ENCODE data around the gene HEPH.
"Not testable (repeated sequence)": the region's sequence is repeated elsewhere in the genome, so short reads cannot be mapped to it uniquely, and the experiment has no call there.

Gene HEPH

GRCh38 chrX:66221856-66222255, 57.8 kb downstream of the HEPH start:
- H3K4me3 ChIP-seq (ENCODE audit: low read depth, low read length): no peak overlapping the region

GRCh38 chrX:66232296-66232695, 68.2 kb downstream of the HEPH start:
- no peak overlapping the region for H3K4me3 ChIP-seq (ENCODE audit: low read depth, low read length)

GRCh38 chrX:66233209-66233608, 69.2 kb downstream of the HEPH start:
- H3K4me3 ChIP-seq (ENCODE audit: low read depth, low read length): no peak overlapping the region

GRCh38 chrX:66233904-66234303, 69.9 kb downstream of the HEPH start:
- H3K4me3 ChIP-seq (ENCODE audit: low read depth, low read length): not testable (repeated sequence)

GRCh38 chrX:66255359-66255967, 91.4 kb downstream of the HEPH start:
- no peak overlapping the region for H3K4me3 ChIP-seq (ENCODE audit: low read depth, low read length)

- H3K4me3 ChIP-seq (ENCODE audit: low read depth, low read length): no peak overlapping the region
Measured at GRCh38 chrX:66262807-66263206, 98.8 kb downstream of the HEPH start.

Data from iPS-11a (cell line).